ENCODE measurements around the gene CAND2. TPM values are rescaled to one million over a fixed set of nuclear protein-coding genes. Genes with fewer than 3 reads are reported as not detected.

Gene CAND2
- total and polyA plus RNA-seq, 2 of the 8 experiments (the other 6 are each of a cell fraction or from before 2014, with no cell fraction given), result 8.7 TPM

DNA sequence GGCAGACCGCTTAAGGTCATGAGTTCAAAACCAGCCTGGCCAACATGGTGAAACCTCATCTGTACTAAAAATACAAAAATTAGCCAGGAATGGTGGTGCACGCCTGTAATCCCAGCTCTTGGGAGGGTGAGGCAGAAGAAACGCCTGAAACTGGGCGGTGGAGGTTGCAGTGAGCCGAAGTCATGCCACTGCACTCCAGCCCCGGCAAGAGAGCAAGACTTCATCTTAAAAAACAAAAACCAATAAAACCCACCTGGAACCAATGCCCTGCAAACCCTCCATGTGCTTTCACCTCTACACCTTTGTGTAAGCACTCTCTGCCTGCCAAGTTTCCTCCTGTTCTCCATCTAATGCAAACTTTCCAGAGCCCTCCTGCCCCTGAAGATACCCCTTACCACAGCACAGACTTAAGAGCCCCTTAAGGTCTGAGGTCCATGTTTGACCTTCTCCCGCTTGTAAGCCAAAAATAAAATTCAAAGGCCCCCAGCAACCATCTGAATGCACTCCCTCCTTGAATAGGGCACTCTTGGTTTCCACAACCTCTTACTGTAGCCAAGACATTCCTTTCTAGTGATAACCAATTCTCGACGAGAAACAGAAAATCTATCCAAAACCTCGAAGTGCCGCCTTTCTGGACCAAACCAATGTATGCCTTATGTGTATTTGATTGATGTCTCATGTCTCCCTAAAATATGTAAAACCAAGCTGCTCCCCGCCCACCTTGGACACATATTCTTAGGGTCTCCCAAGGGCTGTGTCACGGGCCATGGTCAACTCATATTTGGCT, 41.9 kb downstream of the CAND2 start:
- H2AFZ ChIP-seq (ENCODE audit: low read length), result no peak overlapping the region
- H3K9me3 ChIP-seq (ENCODE audit: insufficient read depth in 2 of 2, low read depth in 1 of 2, low read length in 1 of 2), result no peaks in the 10 kb centered on the region
- H4K8ac ChIP-seq (ENCODE audit: extremely low read depth, insufficient read depth, low read length), result no peak overlapping the region
- no peak overlapping the region for H2BK12ac ChIP-seq (ENCODE audit: low read depth, low read length)
- DNase-seq (ENCODE audit: low read depth in 1 of 2, low spot score in 2 of 2) (no peak), FAIRE-seq (no peak)
- no peak overlapping the region for H2BK5ac ChIP-seq (ENCODE audit: low read depth, low read length)
- H4K5ac ChIP-seq (ENCODE audit: insufficient read length, low read depth, low read length), result no peak overlapping the region
- H3K36me3 ChIP-seq (ENCODE audit: control insufficient read depth in 2 of 4, insufficient read depth in 4 of 4, low read length in 3 of 4), result peaks cover 54 to 73% (median 67%) of the 10 kb centered on the region in 4 experiments
- peaks cover 12% of the 10 kb centered on the region for H3K79me1 ChIP-seq (ENCODE audit: low read depth, low read length)
- 93% methylated on average over 13 of the region's 13 CpGs; no CpG with 5 or more reads in 1 of the 2 experiments for WGBS, 2 experiments (ENCODE audit: extremely low coverage in 1 of 2, insufficient coverage in 1 of 2, insufficient read length in 1 of 2, insufficient replicate concordance in 2 of 2, low coverage in 1 of 2, low lambda C conversion rate in 2 of 2, missing lambda C conversion rate in 1 of 2)
- no peaks in the 10 kb centered on the region for H3K27me3 ChIP-seq (replicated peaks in 1 of 4; ENCODE audit: control insufficient read depth in 3 of 4, extremely low read depth in 1 of 4, insufficient read depth in 3 of 4, low read length in 3 of 4)
- peaks cover 28 to 45% of the 10 kb centered on the region in 2 experiments for H4K20me1 ChIP-seq (replicated peaks in 1 of 2; ENCODE audit: control insufficient read depth in 1 of 2, insufficient read depth in 2 of 2, low read length in 2 of 2)
- no peak overlapping the region for H3K14ac ChIP-seq (ENCODE audit: insufficient read length)
- no peak overlapping the region for H2BK15ac ChIP-seq (ENCODE audit: low read length)
- no peak overlapping the region for H3K56ac ChIP-seq (replicated peaks; ENCODE audit: insufficient read length, low read depth, low read length)
- H4K91ac ChIP-seq (replicated peaks; ENCODE audit: insufficient read length, low read length), result no peak overlapping the region
- H3K23me2 ChIP-seq (ENCODE audit: low read depth, low read length), result peaks cover 10% of the 10 kb centered on the region
- peak overlapping the region in 2 of 4 experiments; percentile 19 to 90; a peak in 2 of 8 replicates for H3K4me3 ChIP-seq (ENCODE audit: extremely low read depth in 1 of 4, insufficient read depth in 2 of 4, low read depth in 3 of 4, low read length in 4 of 4)
- H3K23ac ChIP-seq (ENCODE audit: insufficient read length), result no peak overlapping the region
- H3K18ac ChIP-seq (ENCODE audit: extremely low read depth, low read length), result no peak overlapping the region
- H3K4me2 ChIP-seq (ENCODE audit: insufficient read depth in 1 of 2, low read depth in 2 of 2, low read length in 2 of 2), result peak overlapping the region; percentile 96 to 100
- ChIA-PET CTCF (ENCODE audit: partially characterized antibody) (interaction anchor here (0.6 to 1.4 kb wide), 5 partner anchors 23 to 452 kb away, joined by 3 to 5 read pairs (median 4); no protein-coding TSS in a partner anchor), POLR2A (ENCODE audit: partially characterized antibody) (interaction anchor here (0.8 to 20.9 kb wide), 14 partner anchors 10 to 68 kb away, joined by 4 to 661 read pairs (median 5); partner anchors contain the start of gene CAND2)
- H2BK120ac ChIP-seq (replicated peaks; ENCODE audit: low read depth, low read length), result no peak overlapping the region
- no peak overlapping the region for H2BK20ac ChIP-seq (ENCODE audit: low read length)
- H2AK5ac ChIP-seq (ENCODE audit: low read depth, low read length), result no peak overlapping the region
- peaks cover 21 to 58% of the 10 kb centered on the region in 2 experiments for H3K79me2 ChIP-seq (ENCODE audit: control insufficient read depth in 1 of 2, insufficient read depth in 2 of 2, low read length in 2 of 2)
- H3K27ac ChIP-seq (ENCODE audit: low read depth, low read length), result no peak overlapping the region
- peaks cover 8 to 19% (median 14%) of the 10 kb centered on the region in 4 experiments for H3K4me1 ChIP-seq (replicated peaks in 1 of 4; ENCODE audit: control insufficient read depth in 3 of 4, insufficient read depth in 4 of 4, low read length in 3 of 4)
- no peak overlapping the region for H3K4ac ChIP-seq (replicated peaks; ENCODE audit: insufficient read length, low read depth, low read length)
- no peak overlapping the region; a peak in 1 of 7 replicates for H3K9ac ChIP-seq (replicated peaks in 1 of 4; ENCODE audit: extremely low read depth in 1 of 4, low read depth in 3 of 4, low read length in 3 of 4)
- peak; percentile 63 for TF ChIP-seq POLR2AphosphoS5 (IDR thresholded peaks at IDR 0.05; ENCODE audit: low read depth, low read length)
- no peak for TF ChIP-seq MAX (IDR thresholded peaks at IDR 0.05)

Measured in H1 (cell line).